ENCODE measurements around the gene C2orf68.

GRCh38 chr2:85577063-85577385 is 34.8 kb downstream of the C2orf68 start:
- TF ChIP-seq REST (IDR thresholded peaks at IDR 0.05; ENCODE audit: insufficient read depth in 1 of 2, low read depth in 2 of 2, low read length in 2 of 2) = no peak
- TF ChIP-seq TAF1 (IDR thresholded peaks at IDR 0.05; ENCODE audit: borderline replicate concordance, insufficient read depth, low read length) = no peak
- no peak for TF ChIP-seq SIN3A (IDR thresholded peaks at IDR 0.05; ENCODE audit: borderline replicate concordance, insufficient read depth, low read length)
- no peak for TF ChIP-seq POLR2AphosphoS5 (IDR thresholded peaks at IDR 0.05; ENCODE audit: low read depth, low read length)

All from PFSK-1 (cell line).